Inferior parietal cortex (tissue), 1 donor: ENCODE results near the gene CHST6.
"Not testable (repeated sequence)": the region's sequence is repeated elsewhere in the genome, so short reads cannot be mapped to it uniquely, and the experiment has no call there.

Experiments used
- DNase-seq: peaks from one replicate; pipeline ENCODE4 v3.0.0-alpha.2; 2016; ENCODE audit errors: extremely low spot score

CHST6 gene

DNA sequence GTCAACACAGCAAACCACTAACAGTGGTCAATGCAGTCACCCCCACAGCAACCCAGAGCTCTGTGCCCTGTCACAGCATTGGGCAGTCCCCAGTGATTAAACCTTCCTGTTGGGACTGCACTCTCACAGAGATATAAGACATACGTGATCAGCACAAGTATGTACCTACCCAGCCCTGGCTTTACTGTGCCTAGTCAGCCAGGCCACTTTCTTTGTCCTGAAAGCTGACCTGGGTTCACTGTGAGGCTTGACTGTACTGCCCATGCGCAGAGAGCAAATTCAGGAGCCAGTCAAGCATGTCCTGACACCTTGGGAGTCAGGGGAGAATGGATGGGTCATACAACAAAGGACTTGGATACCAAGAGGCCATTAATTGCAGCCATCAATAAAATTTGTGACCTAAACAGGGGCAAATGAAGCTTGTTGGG, 19.8 kb downstream of the CHST6 start:
- no peak for DNase-seq

DNA sequence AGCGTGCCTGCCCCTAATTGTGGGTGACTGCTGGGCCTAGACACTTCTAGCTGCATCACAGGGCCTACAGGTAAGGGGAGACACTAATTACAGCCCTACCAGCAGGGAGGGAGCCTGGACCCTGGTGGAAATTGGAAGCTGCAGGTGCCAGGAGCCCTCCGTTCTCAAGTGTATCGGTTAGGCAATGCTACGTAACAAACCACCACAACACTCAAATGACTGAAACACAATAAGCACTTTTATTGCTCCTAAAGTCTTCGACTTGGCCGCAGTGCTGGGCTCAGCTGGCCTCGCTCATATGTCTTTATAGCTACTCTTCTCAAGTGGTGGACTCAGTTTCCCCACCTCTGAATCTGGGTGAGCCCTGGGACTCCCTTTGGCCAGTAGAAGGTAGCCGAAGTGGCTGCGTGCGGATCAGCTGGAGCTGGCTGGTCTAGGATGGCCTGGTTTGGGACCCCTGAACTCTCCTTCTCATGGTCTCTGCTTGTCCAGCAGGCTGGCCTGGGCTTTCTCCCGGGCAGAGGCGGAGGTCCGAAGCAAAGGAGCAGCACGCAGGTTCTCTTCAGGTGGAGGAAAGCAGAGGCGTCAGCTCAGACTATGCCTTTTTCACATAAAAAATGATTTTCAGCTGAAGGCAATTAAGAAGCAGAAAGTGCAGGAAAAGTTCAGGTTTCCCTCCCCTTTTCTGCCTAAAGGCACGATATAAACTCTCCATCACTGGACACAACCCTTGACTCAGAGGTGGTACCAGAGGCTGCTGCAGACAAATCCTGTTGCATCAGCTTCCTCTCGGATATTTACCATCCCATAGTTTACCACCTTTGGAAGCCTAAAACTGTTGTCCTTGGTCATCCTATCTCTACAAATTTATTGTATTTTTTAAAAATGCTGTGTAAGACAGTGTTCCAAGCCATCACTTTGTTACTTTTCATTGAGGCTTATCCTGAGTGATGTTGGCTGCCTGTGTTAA, 22.0 kb downstream of the CHST6 start:
- no peak for DNase-seq

DNA sequence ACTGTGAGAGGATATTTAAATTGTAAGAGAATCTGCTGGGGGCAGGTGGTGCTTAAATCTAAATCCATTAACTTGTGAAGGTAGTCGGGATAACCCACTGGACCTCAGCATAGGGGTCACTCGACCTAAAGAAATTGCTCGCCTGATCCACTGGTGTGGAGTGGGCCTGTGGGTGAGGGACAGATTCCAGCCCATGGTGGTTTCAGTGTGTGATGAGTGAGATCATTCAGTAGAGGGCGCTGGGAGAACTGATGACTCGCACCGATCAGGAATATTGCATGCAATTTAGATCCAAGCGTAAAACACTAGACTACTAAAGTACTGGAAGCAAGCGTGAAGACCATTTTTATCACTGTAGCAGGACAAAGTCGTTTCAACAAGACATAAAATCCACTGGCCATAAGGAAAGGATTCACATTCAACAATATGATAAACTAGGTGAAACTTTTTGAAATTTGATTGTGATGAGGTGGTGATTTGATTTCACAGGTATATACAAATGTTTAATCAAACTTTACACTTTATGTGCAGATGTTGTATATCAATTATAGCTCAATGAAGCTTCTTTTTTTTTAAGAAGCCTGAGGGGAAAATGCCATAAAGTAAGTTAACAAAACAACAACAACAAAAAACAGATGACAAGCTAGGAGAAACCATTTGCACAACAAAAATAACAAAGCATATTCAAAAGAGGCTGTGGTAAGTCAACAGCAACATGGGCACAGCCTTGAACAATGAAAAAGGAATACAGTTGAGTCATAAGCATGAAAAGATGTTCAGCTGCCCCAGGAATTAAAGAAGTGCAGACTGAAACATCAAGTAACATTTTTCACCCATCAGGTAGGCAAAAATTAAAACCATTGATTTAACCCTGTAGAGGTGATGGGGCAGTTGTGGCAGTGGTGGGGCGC, 23.3 kb downstream of the CHST6 start:
- peak; percentile 84 for DNase-seq

DNA sequence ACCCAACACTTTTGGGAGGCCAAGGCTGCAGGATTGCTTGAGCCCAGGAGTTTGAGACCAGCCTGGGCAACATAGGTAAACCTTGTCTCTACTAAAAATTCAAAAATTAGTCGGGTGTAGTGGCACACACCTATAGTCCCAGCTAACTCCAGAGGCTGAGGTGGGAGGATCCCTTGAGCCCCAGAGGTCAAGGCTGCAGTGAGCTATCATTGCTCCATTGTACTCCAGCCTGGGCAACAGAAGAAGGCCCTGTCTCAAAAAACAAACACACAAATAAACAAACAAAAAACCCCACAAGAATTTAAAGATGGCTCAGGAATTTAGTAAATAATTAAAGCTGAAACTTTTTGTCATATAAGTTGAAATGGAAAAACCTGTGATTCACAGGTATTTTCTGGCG, 28.5 kb downstream of the CHST6 start:
- no peak for DNase-seq

DNA sequence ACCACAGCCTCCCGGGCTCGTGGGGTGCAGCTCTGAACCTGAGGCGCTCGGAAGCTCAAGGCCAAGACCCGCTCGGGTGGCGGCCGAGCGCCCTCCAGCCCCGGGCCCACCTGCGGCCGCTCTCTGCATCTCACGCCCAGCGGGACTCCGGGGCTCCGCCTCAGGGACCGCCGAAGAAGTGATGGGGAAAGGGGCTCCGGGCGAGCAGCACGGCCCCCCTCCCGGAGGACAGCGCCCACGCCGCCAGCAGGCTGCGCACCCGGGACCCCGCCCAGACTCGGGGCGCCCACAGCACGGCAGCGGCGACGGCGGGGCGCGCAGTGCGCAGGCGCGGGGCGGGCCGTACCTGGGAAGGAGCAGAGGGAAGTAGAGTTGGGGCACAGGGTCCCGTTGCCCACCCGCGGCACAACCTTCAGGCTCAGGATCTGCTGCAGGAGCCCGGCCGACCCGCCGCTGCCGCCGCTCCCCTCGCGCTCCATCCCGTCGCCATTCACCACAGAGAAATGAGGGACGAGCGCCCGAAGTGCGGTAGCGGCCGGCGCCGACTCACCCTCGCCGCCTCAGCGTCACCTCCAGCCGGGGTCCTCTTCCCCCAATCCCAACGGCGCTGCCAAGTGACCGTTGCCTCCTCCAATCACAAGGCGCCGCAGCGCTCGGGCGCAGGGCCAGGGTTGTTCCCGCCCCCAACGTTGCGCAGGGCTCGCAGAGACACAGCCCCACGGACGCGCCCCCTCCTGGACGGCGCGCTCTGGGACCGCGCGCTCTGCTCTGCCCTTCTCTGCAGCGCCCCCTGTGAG, 30.9 kb downstream of the CHST6 start, which contains the start of gene TMEM170A:
Gene TMEM170A, minus strand, starts transcription at position 568 of the 797 bp plus-strand sequence. Its CDS starts 89 bp downstream, at position 479.
- DNase-seq, result peak; percentile 99

DNA sequence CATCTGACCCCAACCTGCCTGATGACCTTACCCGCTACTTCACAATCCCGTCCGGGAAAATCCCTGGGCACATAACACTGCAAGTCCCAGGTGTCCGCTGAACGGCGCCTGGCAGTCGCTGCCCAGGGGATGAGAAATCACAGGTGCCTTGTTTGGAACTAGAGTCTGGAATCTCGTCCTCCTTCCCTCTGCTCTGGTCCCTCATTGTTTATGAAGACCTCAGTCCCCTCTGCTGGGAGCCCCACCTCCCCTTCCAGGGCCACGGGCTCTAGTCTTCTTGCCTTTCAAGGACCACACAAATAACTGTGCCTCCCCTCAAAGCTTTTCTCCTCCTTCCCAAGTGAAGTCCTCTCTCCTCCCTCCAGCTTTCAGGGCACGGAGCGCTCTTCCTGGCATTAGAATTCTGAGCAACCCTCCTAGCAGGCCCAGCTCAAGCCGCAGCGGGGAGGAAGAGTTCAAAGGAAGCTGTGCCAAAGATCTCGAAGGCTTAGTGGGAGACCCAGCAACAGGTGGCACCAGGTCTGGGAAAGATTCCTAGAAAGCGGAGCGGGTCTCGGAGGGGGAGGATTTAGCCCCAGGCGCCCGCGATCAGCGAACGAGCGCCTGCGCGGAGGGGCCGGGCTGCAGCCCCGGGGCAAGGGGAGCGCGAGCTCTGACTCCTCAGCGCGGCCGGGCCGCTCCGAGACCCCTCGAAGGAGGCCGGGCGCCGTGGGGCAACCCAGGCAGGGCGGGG, 31.7 kb downstream of the CHST6 start:
- DNase-seq, result peak; percentile 36

DNA sequence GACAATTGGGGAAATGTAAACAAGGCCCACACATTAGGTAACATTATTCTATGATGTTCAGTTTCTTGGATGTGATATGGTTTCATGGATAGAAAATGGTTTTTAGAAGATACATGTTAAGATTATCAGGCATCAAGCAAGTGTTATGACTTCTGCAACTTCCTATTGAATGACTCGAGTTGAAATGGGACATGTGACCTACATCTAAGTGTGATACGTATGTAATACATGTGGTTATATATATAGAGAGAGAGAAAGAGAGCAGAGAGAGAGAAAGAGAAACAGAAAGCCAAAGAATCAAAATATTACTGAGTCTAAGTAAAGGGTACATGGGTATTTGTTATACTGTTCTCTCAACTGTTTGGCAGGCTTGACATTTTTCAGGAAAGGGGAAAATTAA, 32.4 kb downstream of the CHST6 start:
- DNase-seq, result no peak

DNA sequence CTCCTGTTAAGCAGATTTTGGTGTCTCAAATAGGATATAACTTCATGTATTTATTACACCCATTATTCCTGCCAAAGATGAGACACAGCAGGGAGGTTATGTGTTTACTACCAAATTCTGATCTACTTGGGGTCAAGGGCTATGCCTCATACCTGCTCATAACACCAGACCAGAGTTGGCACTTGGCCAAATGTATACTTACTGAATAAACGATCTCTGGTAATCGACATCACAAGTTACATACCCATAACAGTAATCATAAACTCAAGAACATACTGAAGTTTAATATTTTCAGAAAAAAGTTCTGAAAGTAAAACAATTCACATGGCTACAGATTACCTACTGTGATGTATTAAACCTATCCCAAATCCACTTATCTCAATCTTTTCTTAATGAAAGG, 33.7 kb downstream of the CHST6 start:
- no peak for DNase-seq

DNA sequence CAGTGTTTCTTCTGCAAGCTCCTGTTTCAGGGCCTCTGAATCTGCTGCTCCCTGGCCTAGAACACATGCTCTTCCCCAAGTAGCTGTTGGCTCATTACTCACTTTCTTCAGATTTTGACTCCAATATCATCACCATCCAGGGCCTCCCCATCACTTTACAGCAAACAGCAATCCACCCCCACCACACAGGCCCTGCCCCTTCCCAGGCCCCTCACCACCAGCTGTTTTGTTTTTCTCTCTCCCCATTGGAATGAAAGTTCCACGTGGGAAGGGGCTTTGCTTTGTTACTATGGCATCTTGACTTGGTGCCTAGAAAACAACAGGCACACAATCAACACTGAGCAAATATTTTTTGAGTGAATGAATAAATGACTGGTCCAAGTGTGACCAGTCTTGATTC, 34.8 kb downstream of the CHST6 start:
- DNase-seq, result no peak

DNA sequence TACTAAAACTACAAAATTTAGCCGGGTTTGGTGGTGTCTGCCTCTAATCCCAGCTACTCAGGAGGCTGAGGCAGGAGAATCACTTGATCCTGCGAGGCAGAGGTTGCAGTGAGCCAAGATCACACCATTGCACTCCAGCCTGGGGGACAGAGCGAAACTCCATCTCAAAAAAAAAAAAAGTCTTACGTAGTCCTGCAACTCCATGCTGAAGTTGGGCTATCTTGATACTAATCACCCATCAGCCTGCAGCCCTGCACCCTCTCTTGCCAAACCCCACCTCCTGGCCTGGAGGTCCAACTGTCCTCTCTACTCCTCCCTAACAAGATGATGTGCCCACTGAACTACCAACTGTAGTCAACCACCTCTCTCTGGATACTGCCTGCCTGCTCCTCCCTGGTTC, 35.5 kb downstream of the CHST6 start:
- DNase-seq, result no peak

DNA sequence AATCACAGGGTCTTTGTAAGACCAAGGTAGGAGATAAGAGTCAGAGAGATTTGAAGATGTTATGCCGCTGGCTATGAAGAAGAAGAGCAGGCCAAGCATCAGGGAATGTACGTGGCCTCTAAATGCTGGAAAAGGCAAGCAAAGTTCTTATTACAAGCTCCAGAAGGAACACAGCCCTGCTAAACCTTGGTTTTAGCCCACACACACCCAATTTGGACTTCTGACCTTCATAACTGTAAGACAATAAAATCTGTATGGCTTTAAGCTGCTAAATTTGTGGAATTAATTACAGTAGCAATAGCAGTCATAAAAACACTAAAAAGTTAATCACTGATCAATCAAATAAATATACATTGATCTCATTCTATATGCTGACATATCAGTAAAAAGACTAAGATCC, 36.8 kb downstream of the CHST6 start:
- no peak for DNase-seq

DNA sequence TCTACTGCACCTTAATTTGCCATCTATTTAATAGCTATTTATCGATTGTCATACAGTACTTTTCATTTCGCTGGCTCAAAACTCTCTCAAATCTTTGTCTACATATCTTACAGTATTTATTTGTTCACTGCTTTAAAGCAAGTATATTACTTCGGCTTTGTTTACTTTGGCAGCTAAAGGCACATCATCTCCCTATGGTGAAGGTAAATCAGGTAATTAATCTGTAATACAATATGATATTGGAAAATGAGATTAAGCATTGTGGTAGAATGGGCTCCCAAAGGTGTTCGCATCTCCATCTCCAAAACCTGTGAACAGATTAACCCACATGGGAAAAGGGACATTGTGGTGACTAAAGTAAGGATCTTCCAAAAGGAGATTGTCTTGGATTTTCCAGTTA, 37.2 kb downstream of the CHST6 start:
- DNase-seq, result no peak

DNA sequence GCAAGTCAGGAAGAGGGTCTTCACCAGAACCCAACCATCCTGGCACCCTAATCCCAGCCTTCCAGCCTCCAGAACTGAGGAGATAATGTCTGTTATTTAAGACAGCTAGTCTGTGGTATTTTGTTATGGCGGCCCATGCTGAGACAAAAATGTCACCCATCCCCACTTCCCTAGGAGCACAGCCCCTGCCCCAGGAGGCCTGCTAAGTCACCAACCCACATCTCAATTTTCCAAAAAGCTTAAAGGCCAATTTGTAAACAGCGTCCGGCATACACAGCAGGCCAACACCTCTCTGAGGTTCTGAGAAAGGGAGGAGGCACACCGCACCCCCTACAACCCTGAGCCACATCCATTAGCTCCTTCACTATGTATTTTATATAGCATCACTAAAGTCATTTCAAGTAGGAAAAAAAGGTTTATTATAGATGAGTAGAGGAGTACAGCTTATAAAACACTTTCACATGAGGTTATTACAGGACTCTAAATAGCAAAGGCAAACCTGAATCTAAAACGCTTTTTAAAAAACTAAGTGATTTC, 37.7 kb downstream of the CHST6 start:
- DNase-seq, result no peak

DNA sequence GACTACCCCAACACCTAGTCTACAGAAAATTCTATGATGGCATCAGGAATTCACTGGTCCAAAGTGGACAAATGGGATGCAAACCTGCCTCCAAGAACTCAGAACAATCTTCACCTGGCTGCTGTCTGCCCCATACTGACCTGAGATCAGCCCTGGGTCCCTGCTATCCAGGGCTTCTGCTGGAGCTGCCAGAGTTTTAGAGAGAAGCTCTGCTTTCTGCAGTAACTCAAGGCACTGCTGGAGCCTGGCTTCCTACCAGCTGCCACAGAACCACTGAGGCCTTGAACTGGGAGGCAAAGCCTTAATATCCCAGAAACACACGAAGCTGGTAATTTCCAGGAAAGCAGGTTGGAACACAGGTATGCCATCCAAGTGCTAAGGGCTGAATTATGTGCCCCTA, 38.3 kb downstream of the CHST6 start:
- DNase-seq, result no peak

DNA sequence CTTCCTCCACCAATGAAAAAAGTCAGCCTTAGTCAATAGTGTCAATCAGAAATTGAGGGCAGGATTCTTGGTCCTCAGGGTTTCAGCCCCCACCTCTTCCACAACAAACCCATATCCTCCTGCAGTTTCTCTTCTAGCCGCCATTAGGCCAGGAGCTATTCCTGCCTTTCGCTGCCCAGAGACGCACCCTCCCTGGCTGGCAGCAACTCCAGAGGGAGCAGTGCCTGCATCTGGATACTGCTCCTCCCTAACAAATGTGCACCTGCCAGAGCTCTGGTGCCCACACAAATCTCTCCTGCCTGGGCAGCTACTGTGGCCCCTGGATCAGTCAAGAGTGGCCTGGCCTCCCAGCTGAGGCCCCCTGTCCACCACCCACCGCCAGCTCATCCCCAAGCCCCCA, 38.8 kb downstream of the CHST6 start:
- DNase-seq, result not testable (repeated sequence)

DNA sequence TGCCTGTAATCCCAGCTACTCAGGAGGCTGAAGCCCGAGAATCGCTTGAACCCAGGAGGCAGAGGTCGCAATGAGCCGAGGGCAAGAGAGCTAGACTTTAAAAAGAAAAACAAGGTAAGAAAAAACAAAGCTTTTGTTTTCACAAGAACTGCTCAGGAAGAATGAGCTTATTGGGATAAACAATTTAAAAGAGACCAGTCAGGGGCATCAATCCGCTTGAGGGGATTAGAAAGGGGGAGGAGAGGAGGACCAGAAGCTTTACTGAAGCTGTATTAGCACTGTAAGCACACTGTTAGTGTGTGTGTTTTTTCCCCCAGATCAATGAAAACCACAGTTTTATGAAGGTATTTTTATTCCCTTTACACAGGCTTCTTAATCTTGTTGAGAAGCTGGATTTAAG, 39.6 kb downstream of the CHST6 start:
- no peak for DNase-seq

DNA sequence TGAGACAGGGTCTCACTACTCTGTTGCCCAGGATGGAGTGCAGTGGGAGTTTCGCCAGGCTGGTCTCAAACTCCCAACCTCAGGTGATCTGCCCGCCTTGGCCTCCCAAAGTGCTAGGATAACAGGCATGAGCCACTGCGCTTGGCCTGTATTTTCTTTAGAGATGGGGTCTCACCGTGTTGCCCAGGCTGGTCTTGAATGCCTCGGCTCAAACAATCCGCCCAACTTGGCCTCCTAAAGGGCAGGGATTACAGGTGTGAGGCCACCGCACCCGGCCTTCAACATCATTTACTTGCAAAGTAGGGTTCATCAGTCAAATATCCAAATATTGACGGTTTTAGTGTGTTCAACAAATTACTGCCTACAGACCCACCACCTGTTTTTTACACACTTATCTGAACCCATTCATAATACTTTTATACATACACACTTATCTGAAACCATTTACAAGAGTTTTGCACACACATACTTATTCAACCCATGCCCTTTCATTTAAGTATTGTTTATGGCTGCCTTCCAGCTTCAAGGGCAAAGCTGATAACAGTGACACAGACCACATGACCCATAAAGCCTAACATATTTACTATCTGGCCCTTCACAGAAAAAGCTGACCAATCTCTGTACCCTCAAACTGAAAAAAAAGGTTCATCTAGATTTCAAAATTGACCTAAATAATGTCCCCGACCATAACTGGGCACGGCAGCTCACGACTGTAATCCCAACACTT, 42.6 kb downstream of the CHST6 start:
- DNase-seq, result no peak

DNA sequence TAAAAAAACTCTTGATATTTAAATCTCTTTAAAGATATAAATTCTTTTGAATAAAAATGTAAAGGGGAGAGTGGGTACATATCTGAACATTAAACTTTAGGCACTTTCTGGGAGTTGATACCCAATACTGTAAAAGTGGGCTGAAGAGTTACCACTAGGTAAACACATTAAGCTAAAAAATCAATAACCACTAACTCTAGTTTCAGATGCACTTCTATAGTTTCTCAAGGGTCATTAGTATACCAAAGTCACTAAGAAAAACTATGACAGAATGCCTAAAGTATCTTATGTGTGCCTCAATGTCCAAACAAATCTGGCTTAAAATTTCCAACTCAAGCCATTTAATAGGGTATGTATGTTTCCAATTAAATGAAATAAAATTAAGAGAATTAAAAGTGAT, 48.8 kb downstream of the CHST6 start:
- DNase-seq, result no peak

DNA sequence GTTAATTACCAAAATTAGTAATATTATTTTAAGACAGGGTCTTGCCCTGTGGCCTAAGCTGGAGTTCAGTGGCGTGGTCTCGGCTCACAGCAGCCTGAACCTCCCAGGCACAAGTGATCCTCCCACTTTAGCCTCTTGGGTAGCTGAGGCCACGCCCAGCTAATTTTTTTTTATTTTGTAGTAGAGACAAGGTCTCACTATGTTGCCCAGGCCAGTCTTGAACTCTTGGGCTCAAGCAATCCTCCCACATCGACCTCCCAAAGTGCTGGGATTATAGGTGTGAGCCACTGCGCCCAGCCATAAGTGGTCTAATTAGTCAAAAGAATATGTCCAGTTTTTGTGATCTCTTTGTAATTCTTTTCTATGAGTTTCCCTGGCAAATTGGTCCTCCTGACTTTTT, 49.9 kb downstream of the CHST6 start:
- no peak for DNase-seq

DNA sequence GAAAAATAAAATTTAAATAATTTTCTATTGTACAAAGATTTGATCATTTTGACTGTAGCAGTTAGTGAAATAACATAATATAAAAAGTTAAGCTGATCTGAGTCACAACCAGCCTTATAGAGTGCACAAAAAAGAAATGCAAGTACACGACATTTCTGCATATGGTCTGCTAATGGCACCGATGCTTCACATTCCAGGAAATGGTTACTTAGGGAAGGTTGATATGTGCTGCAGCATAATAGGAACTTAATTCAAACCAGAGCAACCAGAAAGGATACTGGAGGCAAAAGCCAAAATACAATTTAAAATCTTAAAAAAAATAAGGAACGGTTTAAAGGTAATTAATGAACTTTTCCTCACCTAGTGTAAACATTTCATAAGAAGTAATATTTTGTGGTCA, 51.9 kb downstream of the CHST6 start:
- no peak for DNase-seq
